ENCODE results near the gene IGLON5.

Gene IGLON5

DNA sequence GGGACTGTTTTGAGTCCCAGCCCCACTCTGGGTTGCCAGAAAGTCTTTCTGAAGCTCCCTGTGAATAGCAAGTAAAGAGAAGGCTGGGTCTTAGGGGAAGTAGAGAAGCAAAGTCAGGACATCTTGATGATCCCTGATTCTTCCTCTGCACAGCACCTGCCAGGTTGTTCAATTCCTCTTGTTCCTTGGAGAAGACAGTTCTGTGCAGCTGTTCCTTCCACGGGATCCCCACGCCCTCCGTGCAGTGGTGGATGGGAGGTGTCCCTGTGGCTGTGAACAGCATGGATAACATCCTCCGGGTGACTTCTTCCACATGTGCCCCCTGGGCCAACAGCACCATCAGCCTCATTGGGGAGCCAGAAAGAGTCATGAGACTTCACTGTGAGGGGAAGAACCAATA is 29.1 kb upstream of the IGLON5 start:
- DNase-seq (ENCODE audit: low read depth), result no peak
- H3K4me3 ChIP-seq (ENCODE audit: low read depth, low read length), result no peak overlapping the region
- TF ChIP-seq, protein P1, sequence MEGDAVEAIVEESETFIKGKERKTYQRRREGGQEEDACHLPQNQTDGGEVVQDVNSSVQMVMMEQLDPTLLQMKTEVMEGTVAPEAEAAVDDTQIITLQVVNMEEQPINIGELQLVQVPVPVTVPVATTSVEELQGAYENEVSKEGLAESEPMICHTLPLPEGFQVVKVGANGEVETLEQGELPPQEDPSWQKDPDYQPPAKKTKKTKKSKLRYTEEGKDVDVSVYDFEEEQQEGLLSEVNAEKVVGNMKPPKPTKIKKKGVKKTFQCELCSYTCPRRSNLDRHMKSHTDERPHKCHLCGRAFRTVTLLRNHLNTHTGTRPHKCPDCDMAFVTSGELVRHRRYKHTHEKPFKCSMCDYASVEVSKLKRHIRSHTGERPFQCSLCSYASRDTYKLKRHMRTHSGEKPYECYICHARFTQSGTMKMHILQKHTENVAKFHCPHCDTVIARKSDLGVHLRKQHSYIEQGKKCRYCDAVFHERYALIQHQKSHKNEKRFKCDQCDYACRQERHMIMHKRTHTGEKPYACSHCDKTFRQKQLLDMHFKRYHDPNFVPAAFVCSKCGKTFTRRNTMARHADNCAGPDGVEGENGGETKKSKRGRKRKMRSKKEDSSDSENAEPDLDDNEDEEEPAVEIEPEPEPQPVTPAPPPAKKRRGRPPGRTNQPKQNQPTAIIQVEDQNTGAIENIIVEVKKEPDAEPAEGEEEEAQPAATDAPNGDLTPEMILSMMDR (IDR thresholded peaks at IDR 0.05; ENCODE audit: insufficient read depth, low read depth, low read length, missing control alignments), result no peak

DNA sequence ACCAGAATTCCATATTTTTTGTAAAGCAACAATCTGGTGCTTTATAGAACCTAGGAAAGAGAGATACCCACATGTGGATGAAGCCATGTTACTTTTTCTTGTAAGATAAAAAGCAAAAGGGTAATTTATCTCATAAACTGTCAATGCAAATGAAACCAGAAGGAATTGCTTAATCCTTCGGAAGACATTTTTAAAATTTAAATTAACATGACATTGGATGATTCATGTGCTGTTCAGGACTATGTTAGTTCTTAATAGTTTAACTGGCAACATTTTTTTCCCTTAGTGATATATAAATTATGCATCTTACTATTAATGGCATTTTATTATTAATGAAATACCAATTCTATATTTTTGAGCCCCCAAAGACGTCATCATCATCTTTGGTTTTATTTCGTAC is 25.8 kb upstream of the IGLON5 start:
- TF ChIP-seq, protein P1 (IDR thresholded peaks at IDR 0.05; ENCODE audit: insufficient read depth, low read depth, low read length, missing control alignments), result no peak
- H3K4me3 ChIP-seq (ENCODE audit: low read depth, low read length), result no peak overlapping the region
- DNase-seq (ENCODE audit: low read depth), result no peak

DNA sequence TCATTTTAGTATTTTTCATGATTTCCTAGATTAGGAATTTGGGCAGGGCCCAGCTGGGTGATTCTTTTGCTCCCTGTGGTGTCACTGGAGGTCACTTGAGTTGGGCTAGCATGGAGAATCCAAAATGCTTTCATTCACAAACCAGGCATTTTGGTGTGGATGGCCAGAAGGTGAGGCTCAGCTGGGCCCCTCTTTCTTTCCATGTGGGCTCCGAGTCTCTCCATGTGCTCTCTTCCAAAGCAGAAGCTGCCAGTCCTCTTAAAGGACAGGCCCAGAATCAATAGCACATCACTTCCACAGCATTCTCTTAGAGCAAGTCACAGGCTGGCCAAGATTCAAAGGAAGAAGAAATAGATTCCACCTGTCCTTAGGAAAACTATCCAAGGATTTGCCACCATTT is 21.8 kb upstream of the IGLON5 start:
- no peak overlapping the region for H3K4me3 ChIP-seq (ENCODE audit: low read depth, low read length)
- TF ChIP-seq, protein P1 (IDR thresholded peaks at IDR 0.05; ENCODE audit: insufficient read depth, low read depth, low read length, missing control alignments), result no peak
- no peak for DNase-seq (ENCODE audit: low read depth)

DNA sequence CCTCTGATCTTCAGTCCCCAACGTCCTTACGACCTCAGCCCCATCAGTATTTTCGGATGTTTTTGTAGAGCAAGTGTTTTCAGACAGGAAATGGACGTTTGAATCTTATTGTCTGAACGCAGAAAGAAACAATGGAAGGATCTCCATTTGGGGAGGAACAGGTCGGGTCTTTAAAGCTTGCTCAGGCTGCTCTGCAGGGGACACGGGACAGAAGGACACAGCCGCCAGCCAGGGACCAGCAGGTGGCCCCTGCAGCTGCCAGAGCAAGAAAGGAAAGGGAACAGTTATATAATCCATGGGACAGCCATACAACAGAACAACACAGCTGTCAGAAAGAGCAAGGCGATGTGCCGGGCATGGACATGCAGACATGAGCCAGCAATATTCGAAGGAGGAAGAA is 18.5 kb upstream of the IGLON5 start:
- TF ChIP-seq, protein P1 (IDR thresholded peaks at IDR 0.05; ENCODE audit: insufficient read depth, low read depth, low read length, missing control alignments), result no peak
- no peak overlapping the region for H3K4me3 ChIP-seq (ENCODE audit: low read depth, low read length)
- no peak for DNase-seq (ENCODE audit: low read depth)

DNA sequence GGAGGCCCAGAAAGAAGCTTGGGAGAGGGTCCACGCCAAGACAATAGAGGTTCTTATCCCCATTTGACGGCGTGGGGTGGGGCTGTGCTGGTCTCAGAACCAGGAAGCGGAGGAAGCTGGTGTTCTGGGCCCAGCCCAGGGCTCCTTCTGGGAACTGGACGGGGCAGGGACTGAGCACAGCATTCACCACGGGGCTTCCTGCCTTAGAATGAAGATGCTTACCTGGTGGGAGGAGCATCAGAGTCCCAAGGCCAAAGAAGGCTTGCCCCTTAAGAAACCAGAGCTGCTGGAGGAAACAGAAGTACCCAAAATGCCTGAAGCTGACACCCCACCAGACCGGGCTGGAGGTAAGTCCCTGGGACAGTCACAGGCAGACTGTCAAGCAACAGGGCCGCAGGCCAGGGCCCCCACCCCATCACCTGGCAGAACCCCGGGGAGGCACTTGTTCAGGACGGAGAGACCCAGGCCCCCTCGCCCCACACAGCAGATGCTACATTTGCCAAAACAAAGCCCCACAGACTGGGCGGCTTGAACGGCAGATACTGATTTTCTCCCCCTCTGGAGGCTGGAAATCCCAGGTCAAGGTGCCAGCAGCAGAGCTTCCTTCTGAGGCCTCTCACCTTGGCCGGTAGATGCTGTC is 17.8 kb upstream of the IGLON5 start:
- no peak overlapping the region for H3K4me3 ChIP-seq (ENCODE audit: low read depth, low read length)
- no peak for DNase-seq (ENCODE audit: low read depth)
- TF ChIP-seq, protein P1 (IDR thresholded peaks at IDR 0.05; ENCODE audit: insufficient read depth, low read depth, low read length, missing control alignments), result no peak

DNA sequence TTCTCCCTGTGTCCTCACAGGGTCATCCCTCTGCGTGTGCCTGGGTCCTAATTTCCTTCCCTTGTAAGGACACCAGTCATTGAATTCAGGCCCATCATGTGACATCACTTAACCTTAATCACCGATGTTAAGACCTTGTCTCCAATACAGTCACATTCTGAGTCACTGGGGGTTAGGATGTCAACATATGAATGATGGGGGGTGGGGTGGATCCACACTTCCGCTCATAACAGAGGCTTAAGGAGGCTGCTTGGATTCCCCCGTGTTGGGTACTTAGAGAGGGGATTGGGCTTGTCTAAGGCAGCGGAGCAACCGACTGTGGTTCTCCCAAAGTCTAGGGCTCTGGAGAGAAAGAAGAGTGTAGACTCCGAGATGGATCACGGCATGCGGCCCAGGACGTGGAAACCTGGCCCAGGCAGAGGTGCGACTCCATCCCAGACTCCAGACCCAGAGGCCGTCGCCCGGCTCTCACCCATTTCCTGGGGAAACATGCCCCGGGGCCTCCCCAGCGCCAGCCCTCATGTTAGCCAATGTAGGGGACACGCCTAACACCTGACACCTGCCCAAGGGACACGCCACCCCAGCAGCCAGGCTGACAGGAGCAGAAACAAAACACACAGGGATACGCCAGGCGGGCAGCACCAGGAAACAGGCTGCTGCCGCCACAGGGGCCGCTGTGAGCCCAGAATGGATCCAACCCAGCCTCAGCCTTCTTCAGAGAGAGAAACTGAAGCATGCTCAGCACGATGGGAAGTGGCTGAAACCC is 17.1 kb upstream of the IGLON5 start:
- no peak overlapping the region for H3K4me3 ChIP-seq (ENCODE audit: low read depth, low read length)
- TF ChIP-seq, protein P1 (IDR thresholded peaks at IDR 0.05; ENCODE audit: insufficient read depth, low read depth, low read length, missing control alignments), result no peak
- DNase-seq (ENCODE audit: low read depth), result no peak
